Activated CD8-positive, alpha-beta T cell treated with anti-CD3 and anti-CD28 coated beads for 36 hours (primary cell): ENCODE results near the gene NPC1. TPM values are rescaled to one million over a fixed set of nuclear protein-coding genes. Genes with fewer than 3 reads are reported as not detected.

Source experiments
- ATAC-seq: fragments of 200-7000 bp; cut with Tn5 transposase; one replicate; pipeline ENCODE4 v1.10.0; 2021; ENCODE audit warnings: mild to moderate bottlenecking, moderate library complexity
- CTCF ChIA-PET: fragments of 350-600 bp; sonication (Branson Sonifier 250); formaldehyde crosslinking; loops from one replicate; lab custom pipeline; 2021; ENCODE audit warnings: antibody characterized with exemption; lab: Charles Lee
- POLR2A ChIA-PET: fragments of 350-600 bp; sonication (Branson Sonifier 250); formaldehyde crosslinking; loops from one replicate; lab custom pipeline; 2021; ENCODE audit warnings: antibody characterized with exemption; lab: Charles Lee
- DNase-seq: peaks from one replicate; pipeline ENCODE4 v3.0.0-alpha.2; 2020
- H3K27ac Mint-ChIP-seq: one replicate; pipeline ENCODE4 v1.8.0; 2021; ENCODE audit warnings: mild to moderate bottlenecking, mixed read lengths
- H3K27me3 Mint-ChIP-seq: one replicate; pipeline ENCODE4 v1.8.0; 2021; ENCODE audit warnings: mixed read lengths
- H3K36me3 Mint-ChIP-seq: one replicate; pipeline ENCODE4 v1.8.0; 2021; ENCODE audit warnings: low read depth, mixed read lengths
- H3K4me1 Mint-ChIP-seq: one replicate; pipeline ENCODE4 v1.8.0; 2021; ENCODE audit warnings: low read depth, mixed read lengths
- H3K4me3 Mint-ChIP-seq: one replicate; pipeline ENCODE4 v1.8.0; 2021; ENCODE audit warnings: mild to moderate bottlenecking, moderate library complexity, mixed read lengths
- H3K9me3 Mint-ChIP-seq: one replicate; pipeline ENCODE4 v1.8.0; 2021; ENCODE audit warnings: mixed read lengths
- CTCF ChIP-seq: fragments of 200-600 bp; IDR thresholded peaks from one replicate; pipeline ENCODE4 v1.8.0; 2022; ENCODE audit warnings: antibody characterized with exemption, mild to moderate bottlenecking
- intact Hi-C: fragments of 100-400 bp; cut with micrococcal nuclease; formaldehyde crosslinking; loops from one replicate; pipeline ENCODE4 v1.10.0; 2022
- total RNA-seq, 2 experiments: library from RNA; stranded (reverse); gene quantifications; one replicate each; pipeline ENCODE4 v1.2.3, GENCODE V29; 2021

NPC1 gene
- total RNA-seq, 2 experiments from 2014 or later = 21.5 to 22.9 TPM

DNA sequence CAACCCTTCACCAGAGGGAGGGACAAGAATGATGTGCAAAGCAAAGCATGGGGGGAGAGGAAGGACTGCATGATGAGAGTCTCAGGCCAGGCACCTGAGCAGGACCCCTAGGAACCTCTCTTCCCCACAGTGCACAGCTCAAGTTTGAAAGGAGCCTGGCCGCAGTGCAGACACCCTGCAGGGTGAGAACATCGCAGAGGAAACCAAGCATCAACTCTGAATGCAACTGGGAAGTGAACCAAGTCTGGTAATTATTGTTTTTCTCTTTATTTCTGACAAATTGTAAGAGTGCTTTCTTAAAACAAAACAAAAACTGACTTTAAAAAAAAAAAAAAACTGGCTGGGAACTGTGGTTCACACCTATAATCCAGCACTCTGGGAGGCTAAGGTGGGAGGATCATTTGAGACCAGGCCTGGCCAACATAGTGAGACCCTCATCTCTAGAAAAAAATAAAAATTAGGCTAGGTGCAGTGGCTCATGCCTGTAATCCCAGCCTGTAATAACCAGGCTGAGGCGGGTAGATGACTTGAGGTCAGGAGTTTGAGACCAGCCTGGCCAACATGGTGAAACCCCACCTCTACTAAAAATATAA is 15.3 kb downstream of the NPC1 start:
- no peaks in the 10 kb centered on the region for H3K9me3 Mint-ChIP-seq
- ChIA-PET CTCF (interaction anchor here (1.0 kb wide), 1 partner anchor 49 kb away, joined by 3 read pairs; no protein-coding TSS in a partner anchor), POLR2A (interaction anchor here (0.8 to 1.3 kb wide), 3 partner anchors 10 to 20 kb away, joined by 3 read pairs; no protein-coding TSS in a partner anchor)
- no peak overlapping the region for H3K4me3 Mint-ChIP-seq
- H3K27me3 Mint-ChIP-seq = no peaks in the 10 kb centered on the region
- no peak for TF ChIP-seq CTCF
- ATAC-seq (no peak), DNase-seq (no peak)
- peaks cover 40% of the 10 kb centered on the region for H3K36me3 Mint-ChIP-seq
- peaks cover 39% of the 10 kb centered on the region for H3K4me1 Mint-ChIP-seq
- intact Hi-C loops = no loop called here
- H3K27ac Mint-ChIP-seq = no peak overlapping the region

DNA sequence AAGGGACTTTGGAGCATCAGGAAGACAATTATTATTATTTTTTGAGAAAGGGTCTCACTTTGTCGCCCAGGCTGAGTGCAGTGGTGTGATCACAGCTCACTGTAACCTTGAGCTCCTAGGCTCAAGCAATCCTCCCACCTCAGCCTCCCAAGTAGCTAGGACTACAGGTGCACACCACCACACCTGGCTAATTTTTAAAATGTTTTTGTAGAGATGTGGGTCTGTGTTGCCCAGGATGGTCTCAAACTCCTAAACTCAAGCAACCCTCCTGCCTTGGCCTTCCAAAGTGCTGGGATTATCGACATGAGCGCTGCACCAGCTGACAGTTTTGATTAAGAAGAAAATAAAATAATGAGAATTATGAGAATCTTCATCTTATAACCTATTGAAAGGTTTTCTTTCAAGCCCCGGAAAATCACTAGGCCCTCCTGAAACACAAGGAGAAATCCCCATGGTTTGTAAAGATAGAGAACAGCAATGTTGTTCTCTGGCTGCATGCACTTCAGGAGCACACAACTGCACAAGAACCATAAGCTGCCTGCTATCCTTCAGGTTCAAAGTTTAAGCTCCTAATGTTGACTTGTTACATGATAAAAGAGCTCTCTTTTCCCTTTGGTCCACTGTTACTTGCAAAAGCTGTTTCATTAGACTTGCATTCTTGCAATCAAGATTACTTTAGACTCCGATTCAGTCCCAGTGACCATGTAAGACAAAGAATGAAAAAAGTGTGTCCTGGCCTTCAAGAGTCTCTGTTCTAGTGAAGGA is 16.8 kb downstream of the NPC1 start:
- Mint-ChIP-seq H3K36me3 (peaks cover 44% of the 10 kb centered on the region), H3K9me3 (no peaks in the 10 kb centered on the region), H3K27ac (no peak overlapping the region), H3K4me3 (no peak overlapping the region), H3K27me3 (no peaks in the 10 kb centered on the region), H3K4me1 (peaks cover 31% of the 10 kb centered on the region)
- intact Hi-C loops = no loop called here
- no peak for DNase-seq
- POLR2A ChIA-PET = no interaction called here
- CTCF ChIA-PET = interaction anchor here (0.7 to 0.9 kb wide), 3 partner anchors 13 to 71 kb away, joined by 3 read pairs; no protein-coding TSS in a partner anchor
- no peak for ATAC-seq
- no peak for TF ChIP-seq CTCF

DNA sequence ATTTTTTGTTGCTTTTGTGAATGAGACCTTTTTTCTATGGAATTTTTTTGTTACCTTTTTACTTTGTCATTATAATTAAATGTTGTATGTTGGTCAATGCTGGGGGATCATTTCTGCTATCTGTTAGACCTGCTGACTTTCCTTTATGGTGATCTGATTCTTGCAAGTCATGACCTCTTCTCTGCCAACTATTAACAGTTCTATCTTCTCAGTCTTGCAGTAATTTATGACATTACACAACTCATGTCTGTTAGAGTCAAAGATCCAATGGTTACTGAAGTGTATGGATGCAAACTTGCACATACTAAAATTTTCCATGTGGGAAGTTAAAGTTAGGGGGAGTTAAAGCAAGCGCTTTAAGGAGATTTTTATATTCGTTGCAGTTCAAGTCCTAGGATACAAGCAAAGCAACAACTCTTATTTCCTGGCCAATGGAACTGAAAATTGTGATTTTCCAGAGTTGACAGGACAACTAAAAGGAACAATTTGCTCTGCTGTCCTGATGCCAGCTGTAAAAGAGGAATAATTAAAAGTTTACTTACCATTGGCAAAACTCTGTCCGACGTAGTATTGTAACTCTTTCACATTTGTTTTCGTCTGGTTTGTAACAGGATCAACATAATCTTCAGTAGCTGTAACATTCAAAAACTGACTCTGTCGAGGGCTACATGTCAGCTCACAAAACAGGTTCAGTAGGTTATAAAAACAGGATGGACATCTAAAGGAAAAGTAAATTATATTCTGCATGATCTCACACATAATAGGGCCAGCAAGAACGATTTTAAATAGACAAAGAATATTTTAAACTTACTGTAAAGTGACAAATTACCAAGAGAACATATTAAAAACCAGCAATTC is 17.8 kb downstream of the NPC1 start:
- TF ChIP-seq CTCF = no peak
- Mint-ChIP-seq H3K4me3 (no peak overlapping the region), H3K27ac (no peak overlapping the region), H3K4me1 (peaks cover 29% of the 10 kb centered on the region), H3K9me3 (no peaks in the 10 kb centered on the region), H3K27me3 (no peaks in the 10 kb centered on the region), H3K36me3 (peaks cover 47% of the 10 kb centered on the region)
- intact Hi-C loops = no loop called here
- ChIA-PET CTCF (interaction anchor here (0.8 kb wide), 1 partner anchor 52 kb away, joined by 3 read pairs; no protein-coding TSS in a partner anchor), POLR2A (no interaction called here)
- ATAC-seq (no peak), DNase-seq (no peak)

DNA sequence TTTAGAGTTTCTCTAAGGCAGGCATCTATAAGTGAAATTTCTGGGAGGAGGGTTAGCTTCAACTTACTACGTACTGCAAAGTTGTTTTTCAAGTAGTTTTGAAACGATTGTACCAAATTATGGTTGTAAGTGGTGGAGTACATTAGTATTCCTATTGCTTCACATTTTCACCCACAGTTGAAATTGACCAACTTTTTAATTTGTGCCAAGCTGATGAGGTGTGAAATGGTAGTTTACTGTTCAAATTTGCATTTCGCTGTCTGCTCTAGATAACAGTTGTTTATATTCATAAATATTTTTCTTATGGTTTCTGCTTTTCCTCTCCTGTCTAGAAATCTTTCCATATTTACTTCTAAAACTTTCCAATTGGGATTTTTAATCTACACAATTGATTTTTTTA is 18.6 kb downstream of the NPC1 start:
- no peak overlapping the region for H3K4me3 Mint-ChIP-seq
- H3K9me3 Mint-ChIP-seq = no peaks in the 10 kb centered on the region
- H3K27me3 Mint-ChIP-seq = no peaks in the 10 kb centered on the region
- DNase-seq (no peak), ATAC-seq (no peak)
- TF ChIP-seq CTCF = no peak
- H3K27ac Mint-ChIP-seq = no peak overlapping the region
- POLR2A ChIA-PET = no interaction called here
- CTCF ChIA-PET = no interaction called here
- H3K4me1 Mint-ChIP-seq = peaks cover 29% of the 10 kb centered on the region
- intact Hi-C loops = no loop called here
- peaks cover 48% of the 10 kb centered on the region for H3K36me3 Mint-ChIP-seq
